ENCODE data around the gene MIA2.

- TF ChIP-seq GATA2 (IDR thresholded peaks at IDR 0.05; ENCODE audit: low read depth, low read length) (no peak), GATA3 (IDR thresholded peaks at IDR 0.05; ENCODE audit: low read depth, low read length) (no peak)
These were observed 183.3 kb downstream of the MIA2 start for GRCh38 chr14:39417014-39417413.
